Colonic mucosa (tissue), 4 donors: Measurements from ENCODE around the gene B4GAT1. TPM values are rescaled to one million over a fixed set of nuclear protein-coding genes. Genes with fewer than 3 reads are reported as not detected.
"Not testable (repeated sequence)": the region's sequence is repeated elsewhere in the genome, so short reads cannot be mapped to it uniquely, and the experiment has no call there.

Experiments
- DNase-seq: peaks from one replicate; pipeline ENCODE4 v3.0.0-alpha.2; 2020
- H3K27ac ChIP-seq: fragments of 200-600 bp; one replicate; pipeline ENCODE4 v1.8.0; 2021
- H3K27me3 ChIP-seq: fragments of 200-600 bp; one replicate; pipeline ENCODE4 v1.8.0; 2021
- H3K36me3 ChIP-seq: fragments of 200-600 bp; one replicate; pipeline ENCODE4 v1.8.0; 2021
- H3K4me1 ChIP-seq: fragments of 200-600 bp; one replicate; pipeline ENCODE4 v1.8.0; 2021; ENCODE audit warnings: mild to moderate bottlenecking
- H3K4me3 ChIP-seq: fragments of 200-600 bp; one replicate; pipeline ENCODE4 v1.8.0; 2021
- H3K9ac ChIP-seq, 2 donors: one replicate each; pipeline ENCODE4 v1.7.0; 2013; ENCODE audit warnings: control low read depth in 2 of 2, low read depth in 2 of 2, low read length in 2 of 2
- H3K9me3 ChIP-seq: fragments of 200-600 bp; one replicate; pipeline ENCODE4 v1.8.0; 2021
- intact Hi-C: fragments of 100-400 bp; cut with DNase I; formaldehyde crosslinking; loops from one replicate; pipeline ENCODE4 v1.14.1; 2022
- total RNA-seq, 2 donors: library from RNA; stranded (reverse); fragmentation: NEBNext Ultra II Directional in 1 of 2; extraction: Animal tissue kit (Norgen Biotek cat#: 25700) in 1 of 2; gene quantifications; one replicate each; pipeline ENCODE4 v1.2.1, GENCODE V29; 2021
- TF ChIP-seq, protein P1 (sequence below): fragments of 200-600 bp; IDR thresholded peaks from one replicate; pipeline ENCODE4 v1.8.0; 2022; ENCODE audit warnings: antibody characterized with exemption, mild to moderate bottlenecking
- donor health status: healthy.
- donor health status: DM: no; HTN: no; CAD: no.
- donor health status: DM: no; HTN: no; CAD: no.

Gene B4GAT1
- total RNA-seq, 2 donors from 2014 or later: 14.2 to 20.2 TPM

DNA sequence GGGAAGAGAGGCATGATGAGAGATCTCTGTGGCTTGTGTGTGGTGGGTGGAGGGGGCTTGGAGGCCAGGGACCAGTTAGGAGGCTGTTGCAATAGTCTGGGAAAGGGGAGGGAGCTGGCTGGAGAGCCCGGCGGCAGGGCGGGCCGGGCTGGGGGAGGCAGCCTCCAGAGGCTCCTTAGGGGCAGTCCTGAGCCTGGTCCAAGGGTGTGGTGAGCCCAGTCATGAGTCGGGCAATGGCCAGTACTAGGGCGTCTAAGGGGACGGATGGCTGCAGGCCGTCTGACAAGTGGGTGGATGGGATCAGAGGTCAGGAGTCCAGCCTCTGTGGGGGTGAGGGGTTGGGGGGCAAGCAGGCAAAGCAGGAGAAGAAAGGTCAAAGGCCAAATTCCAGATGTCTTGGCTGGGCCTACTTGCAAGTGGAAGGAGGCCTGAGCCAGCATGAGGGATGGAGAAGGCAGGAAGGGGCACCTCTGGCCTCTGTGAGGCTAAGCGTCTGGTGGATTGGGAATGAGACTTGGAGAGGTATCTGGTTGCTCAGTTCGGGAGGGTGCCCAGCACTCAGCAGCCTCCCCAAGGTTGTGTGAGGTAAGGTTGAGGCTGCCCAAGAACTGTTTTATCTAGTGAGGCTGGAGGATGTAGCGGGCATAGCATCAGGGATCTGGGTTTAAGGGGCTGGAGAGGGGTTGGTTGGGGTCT lies 24.5 kb downstream of the B4GAT1 start:
- H3K9me3 ChIP-seq: no peaks in the 10 kb centered on the region
- TF ChIP-seq, protein P1, sequence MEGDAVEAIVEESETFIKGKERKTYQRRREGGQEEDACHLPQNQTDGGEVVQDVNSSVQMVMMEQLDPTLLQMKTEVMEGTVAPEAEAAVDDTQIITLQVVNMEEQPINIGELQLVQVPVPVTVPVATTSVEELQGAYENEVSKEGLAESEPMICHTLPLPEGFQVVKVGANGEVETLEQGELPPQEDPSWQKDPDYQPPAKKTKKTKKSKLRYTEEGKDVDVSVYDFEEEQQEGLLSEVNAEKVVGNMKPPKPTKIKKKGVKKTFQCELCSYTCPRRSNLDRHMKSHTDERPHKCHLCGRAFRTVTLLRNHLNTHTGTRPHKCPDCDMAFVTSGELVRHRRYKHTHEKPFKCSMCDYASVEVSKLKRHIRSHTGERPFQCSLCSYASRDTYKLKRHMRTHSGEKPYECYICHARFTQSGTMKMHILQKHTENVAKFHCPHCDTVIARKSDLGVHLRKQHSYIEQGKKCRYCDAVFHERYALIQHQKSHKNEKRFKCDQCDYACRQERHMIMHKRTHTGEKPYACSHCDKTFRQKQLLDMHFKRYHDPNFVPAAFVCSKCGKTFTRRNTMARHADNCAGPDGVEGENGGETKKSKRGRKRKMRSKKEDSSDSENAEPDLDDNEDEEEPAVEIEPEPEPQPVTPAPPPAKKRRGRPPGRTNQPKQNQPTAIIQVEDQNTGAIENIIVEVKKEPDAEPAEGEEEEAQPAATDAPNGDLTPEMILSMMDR: no peak
- intact Hi-C loops: no loop called here
- no peak overlapping the region for H3K9ac ChIP-seq
- H3K4me1 ChIP-seq: peaks cover 7% of the 10 kb centered on the region
- H3K27me3 ChIP-seq: no peaks in the 10 kb centered on the region
- H3K36me3 ChIP-seq: no peaks in the 10 kb centered on the region
- no peak overlapping the region for H3K4me3 ChIP-seq
- no peak overlapping the region for H3K27ac ChIP-seq
- DNase-seq: no peak

DNA sequence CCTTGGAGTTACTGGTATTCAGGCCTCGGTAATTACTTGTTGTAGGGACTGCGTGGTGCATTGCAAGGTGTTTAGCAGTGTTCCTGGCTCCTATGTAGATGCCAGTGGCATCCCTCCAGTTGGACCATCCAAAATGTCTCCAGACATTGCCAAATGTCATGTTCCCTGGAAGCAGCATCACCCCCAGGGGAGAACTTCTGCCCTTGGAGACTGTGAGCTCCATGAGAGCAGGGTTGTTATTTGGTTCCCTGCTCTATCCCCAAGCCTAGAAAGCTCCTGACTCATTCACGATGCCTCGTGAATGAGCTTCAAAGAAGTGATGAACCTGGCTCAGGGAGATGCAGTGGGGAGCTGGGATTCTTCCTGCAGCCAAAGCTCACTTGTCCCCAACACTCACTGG lies 25.8 kb downstream of the B4GAT1 start:
- no peaks in the 10 kb centered on the region for H3K9me3 ChIP-seq
- H3K4me3 ChIP-seq: no peak overlapping the region
- no peaks in the 10 kb centered on the region for H3K36me3 ChIP-seq
- peaks cover 2% of the 10 kb centered on the region for H3K4me1 ChIP-seq
- TF ChIP-seq, protein P1: no peak
- H3K9ac ChIP-seq: no peak overlapping the region
- intact Hi-C loops: no loop called here
- H3K27me3 ChIP-seq: no peaks in the 10 kb centered on the region
- no peak overlapping the region for H3K27ac ChIP-seq
- DNase-seq: no peak

DNA sequence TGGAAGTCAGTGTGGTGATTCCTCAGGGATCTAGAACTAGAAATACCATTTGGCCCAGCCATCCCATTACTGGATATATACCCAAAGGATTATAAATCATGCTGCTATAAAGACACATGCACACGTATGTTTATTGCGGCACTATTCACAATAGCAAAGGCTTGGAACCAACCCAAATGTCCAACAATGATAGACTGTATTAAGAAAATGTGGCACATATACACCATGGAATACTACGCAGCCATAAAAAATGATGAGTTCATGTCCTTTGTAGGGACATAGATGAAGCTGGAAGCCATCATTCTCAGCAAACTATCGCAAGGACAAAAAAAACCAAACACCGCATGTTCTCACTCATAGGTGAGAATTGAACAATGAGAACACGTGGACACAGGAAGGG lies 26.7 kb downstream of the B4GAT1 start:
- intact Hi-C loops, H3K27ac ChIP-seq, H3K4me1 ChIP-seq, H3K9me3 ChIP-seq, DNase-seq, H3K27me3 ChIP-seq, H3K9ac ChIP-seq, H3K4me3 ChIP-seq, H3K36me3 ChIP-seq: not testable (repeated sequence)

DNA sequence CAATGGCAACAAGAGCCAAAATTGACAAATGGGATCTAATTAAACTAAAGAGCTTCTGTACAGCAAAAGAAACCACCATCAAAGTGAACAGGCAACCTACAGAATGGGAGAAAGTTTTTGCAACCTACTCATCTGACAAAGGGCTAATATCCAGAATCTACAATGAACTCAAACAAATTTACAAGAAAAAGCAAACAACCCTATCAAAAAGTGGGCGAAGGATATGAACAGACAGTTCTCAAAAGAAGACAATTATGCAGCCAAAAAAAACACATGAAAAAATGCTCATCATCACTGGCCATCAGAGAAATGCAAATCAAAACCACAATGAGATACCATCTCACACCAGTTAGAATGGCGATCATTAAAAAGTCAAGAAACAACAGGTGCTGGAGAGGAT lies 27.1 kb downstream of the B4GAT1 start:
- H3K36me3 ChIP-seq, H3K4me3 ChIP-seq, H3K9me3 ChIP-seq, DNase-seq, H3K9ac ChIP-seq, H3K27ac ChIP-seq, H3K4me1 ChIP-seq, intact Hi-C loops, H3K27me3 ChIP-seq: not testable (repeated sequence)

DNA sequence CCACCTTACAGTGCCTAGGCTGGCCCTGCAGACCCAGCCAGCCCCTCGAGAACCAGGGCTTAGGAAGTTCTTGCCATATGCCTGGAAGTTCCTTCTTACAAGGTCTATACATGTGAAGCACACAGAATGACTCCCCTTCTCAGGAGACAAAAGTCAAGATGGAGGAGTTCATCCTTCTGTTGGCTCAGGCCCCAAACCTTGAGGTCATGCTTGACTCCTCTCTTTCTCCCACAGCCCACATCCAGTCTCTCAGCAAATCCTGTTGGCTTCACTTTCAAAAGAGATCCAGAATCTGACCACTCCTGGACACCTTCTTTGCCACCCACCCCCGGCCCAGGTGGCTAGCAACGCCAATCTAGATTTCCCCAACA lies 28.8 kb downstream of the B4GAT1 start:
- H3K27me3 ChIP-seq: no peaks in the 10 kb centered on the region
- DNase-seq: no peak

DNA sequence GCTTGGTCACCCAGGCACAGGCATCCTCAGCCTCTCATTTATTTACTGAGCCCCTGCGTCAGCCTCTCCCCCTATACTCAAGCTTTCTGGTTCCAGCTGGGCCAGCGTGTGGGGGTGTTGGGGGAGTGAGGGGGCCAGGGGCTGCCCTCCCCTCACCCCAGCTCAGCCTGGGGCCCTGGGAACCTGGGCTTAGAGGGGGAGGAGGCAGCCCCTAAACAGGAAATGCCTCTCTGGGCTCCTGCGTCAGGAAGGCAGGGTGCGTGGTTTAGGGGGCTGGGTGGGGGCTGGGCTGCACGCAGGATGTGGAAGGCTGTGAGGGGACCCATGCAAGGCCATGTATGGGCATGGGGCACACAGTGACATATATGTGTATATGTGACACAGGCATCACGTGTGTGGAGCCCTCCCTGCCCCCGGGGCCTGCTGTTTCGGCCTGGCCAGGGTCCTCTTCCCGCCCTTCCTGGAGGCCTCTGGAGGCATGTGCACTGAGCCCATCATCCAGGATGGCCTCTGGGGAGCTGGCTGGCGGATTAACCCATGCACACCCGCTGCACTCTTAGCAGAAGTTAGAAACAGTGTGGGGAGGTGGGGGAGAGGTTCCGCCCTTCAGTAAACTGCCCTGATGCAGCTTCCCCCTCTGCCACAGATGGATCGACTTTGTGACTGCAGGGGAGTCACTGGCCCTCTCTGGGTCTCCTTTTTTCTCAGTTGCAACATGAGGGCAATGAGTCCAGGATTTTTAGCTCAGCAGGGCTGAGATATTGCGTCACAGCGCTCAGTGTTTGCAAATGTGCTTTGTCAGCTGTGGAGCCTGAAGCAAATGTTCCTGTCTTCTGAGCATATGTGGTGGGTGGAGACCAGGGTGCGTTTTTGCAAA lies 29.5 kb downstream of the B4GAT1 start:
- TF ChIP-seq, protein P1: no peak
- Histone ChIP-seq H3K4me1 (peaks cover 4% of the 10 kb centered on the region), H3K9ac (peak overlapping the region in 1 of 2 donors; percentile 24), H3K36me3 (no peaks in the 10 kb centered on the region), H3K4me3 (no peak overlapping the region), H3K27ac (peak overlapping the region; percentile 57), H3K27me3 (no peaks in the 10 kb centered on the region), H3K9me3 (no peaks in the 10 kb centered on the region)
- intact Hi-C loops: no loop called here
- peak; percentile 46 for DNase-seq

More for the DNA sequence above, 28.8 kb downstream of the B4GAT1 start:
- Histone ChIP-seq H3K36me3 (no peaks in the 10 kb centered on the region), H3K9me3 (no peaks in the 10 kb centered on the region), H3K9ac (no peak overlapping the region), H3K4me1 (no peaks in the 10 kb centered on the region), H3K4me3 (no peak overlapping the region), H3K27ac (peak overlapping the region; percentile 57)
- intact Hi-C loops: no loop called here
- TF ChIP-seq, protein P1: no peak
